ENCODE results near the gene VPS16.

VPS16 gene

GRCh38 chr20:2840138-2840966 is at the start of gene VPS16, which contains the start of gene PCED1A:
Gene VPS16, plus strand, starts transcription at chr20:2840745. Its CDS starts 30 bp downstream, at chr20:2840775.
Gene PCED1A, minus strand, starts transcription at chr20:2840655. Its CDS starts 743 bp downstream, at chr20:2839912.
- Histone ChIP-seq H3K9me3 (ENCODE audit: low read length) (no peaks in the 10 kb centered on the region), H3K4me1 (ENCODE audit: insufficient read depth, low read length) (peaks cover 20% of the 10 kb centered on the region)

GRCh38 chr20:2793471-2793870 is 47.1 kb upstream of the VPS16 start:
- Histone ChIP-seq H3K4me1 (ENCODE audit: insufficient read depth, low read length) (no peaks in the 10 kb centered on the region), H2AFZ (ENCODE audit: low read depth, low read length) (no peak overlapping the region), H3K9me3 (ENCODE audit: low read length) (no peaks in the 10 kb centered on the region), H3K4me3 (ENCODE audit: low read length) (no peak overlapping the region), H3K27me3 (ENCODE audit: insufficient read depth, low read length) (no peaks in the 10 kb centered on the region), H3K36me3 (ENCODE audit: insufficient read depth, low read length) (peaks cover 39% of the 10 kb centered on the region)

More at GRCh38 chr20:2840138-2840966, at the start of gene VPS16, which contains the start of gene PCED1A:
- H3K4me3 ChIP-seq (ENCODE audit: low read length), result peak within 1 kb of the TSS; percentile 98
- peak within 1 kb of the TSS; percentile 100 for H2AFZ ChIP-seq (ENCODE audit: low read depth, low read length)
- H3K27me3 ChIP-seq (ENCODE audit: insufficient read depth, low read length), result no peaks in the 10 kb centered on the region
- H3K36me3 ChIP-seq (ENCODE audit: insufficient read depth, low read length), result peaks cover 5% of the 10 kb centered on the region

GRCh38 chr20:2794202-2794748 is 46.3 kb upstream of the VPS16 start:
- H3K4me3 ChIP-seq (ENCODE audit: low read length), result no peak overlapping the region
- H3K9me3 ChIP-seq (ENCODE audit: low read length), result no peaks in the 10 kb centered on the region
- peaks cover 47% of the 10 kb centered on the region for H3K36me3 ChIP-seq (ENCODE audit: insufficient read depth, low read length)
- no peaks in the 10 kb centered on the region for H3K27me3 ChIP-seq (ENCODE audit: insufficient read depth, low read length)
- peaks cover 2% of the 10 kb centered on the region for H3K4me1 ChIP-seq (ENCODE audit: insufficient read depth, low read length)
- H2AFZ ChIP-seq (ENCODE audit: low read depth, low read length), result no peak overlapping the region

DNA sequence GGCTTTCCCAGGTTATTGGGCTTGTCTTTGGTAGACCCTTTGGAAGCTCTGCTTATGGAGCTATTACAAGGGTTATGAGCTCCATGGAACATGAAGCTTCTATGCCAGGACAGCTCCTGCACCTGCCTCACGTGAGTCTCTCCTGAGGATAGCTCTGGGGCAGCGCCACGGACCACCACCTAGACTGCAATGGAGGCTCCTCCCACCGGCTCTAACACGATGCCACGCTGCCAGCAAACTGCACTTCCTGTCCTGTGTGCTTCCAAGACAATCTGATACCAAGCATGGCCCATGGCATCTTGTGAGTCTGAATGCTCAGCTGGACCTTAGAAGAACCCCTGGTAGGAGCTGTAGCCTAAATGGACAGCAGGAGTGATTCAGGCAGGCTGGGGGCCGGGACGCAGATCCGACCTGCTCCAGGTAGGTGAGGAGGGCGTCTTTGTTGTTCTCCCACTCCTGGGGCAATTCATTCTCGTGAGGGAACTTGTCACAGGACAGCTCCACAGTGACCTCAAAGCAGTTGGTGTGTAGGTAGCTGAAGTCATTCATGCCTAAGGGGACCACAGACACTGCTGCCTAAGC is 45.6 kb upstream of the VPS16 start:
- no peak overlapping the region for H3K4me3 ChIP-seq (ENCODE audit: low read length)
- H3K27me3 ChIP-seq (ENCODE audit: insufficient read depth, low read length), result no peaks in the 10 kb centered on the region
- no peaks in the 10 kb centered on the region for H3K9me3 ChIP-seq (ENCODE audit: low read length)
- no peak overlapping the region for H2AFZ ChIP-seq (ENCODE audit: low read depth, low read length)
- peaks cover 47% of the 10 kb centered on the region for H3K36me3 ChIP-seq (ENCODE audit: insufficient read depth, low read length)
- H3K4me1 ChIP-seq (ENCODE audit: insufficient read depth, low read length), result peaks cover 9% of the 10 kb centered on the region

GRCh38 chr20:2795451-2795850 is 45.1 kb upstream of the VPS16 start:
- H3K4me3 ChIP-seq (ENCODE audit: low read length), result no peak overlapping the region

DNA sequence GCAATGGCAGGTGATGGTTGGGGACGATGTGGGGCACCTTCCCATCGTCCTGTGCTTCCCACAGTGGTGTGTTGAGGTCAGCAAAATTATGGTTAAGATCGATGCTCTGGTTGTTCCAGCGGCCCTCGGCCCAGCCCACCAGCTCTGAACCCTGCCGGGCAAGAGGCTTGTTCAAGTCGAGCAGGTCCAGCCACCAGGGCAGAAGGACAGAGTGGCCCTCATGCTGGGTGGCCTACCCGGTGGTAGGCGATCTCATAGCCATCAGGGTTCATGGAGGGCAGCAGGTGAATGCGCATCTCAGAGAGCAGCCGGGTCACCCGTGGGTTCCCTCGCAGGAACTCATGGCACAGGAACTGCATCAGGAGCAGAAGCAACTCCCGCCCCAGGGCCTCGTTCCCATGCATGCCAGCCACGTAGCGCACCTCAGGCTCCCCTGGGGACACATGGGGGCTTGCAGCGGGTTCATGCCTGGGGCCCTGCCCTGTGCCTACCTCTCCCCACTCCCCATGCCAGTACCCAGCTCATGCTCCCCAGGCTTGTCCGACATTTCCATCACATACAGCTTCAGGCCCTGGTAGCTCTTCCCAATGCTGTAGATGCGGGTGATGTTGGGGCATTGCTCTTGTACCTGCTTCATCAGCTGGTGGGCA is 44.4 kb upstream of the VPS16 start:
- Histone ChIP-seq H3K27me3 (ENCODE audit: insufficient read depth, low read length) (no peaks in the 10 kb centered on the region), H2AFZ (ENCODE audit: low read depth, low read length) (no peak overlapping the region), H3K9me3 (ENCODE audit: low read length) (no peaks in the 10 kb centered on the region), H3K4me1 (ENCODE audit: insufficient read depth, low read length) (peaks cover 14% of the 10 kb centered on the region), H3K4me3 (ENCODE audit: low read length) (no peak overlapping the region), H3K36me3 (ENCODE audit: insufficient read depth, low read length) (peaks cover 47% of the 10 kb centered on the region)

More at GRCh38 chr20:2795451-2795850, 45.1 kb upstream of the VPS16 start:
- Histone ChIP-seq H3K4me1 (ENCODE audit: insufficient read depth, low read length) (peaks cover 10% of the 10 kb centered on the region), H3K36me3 (ENCODE audit: insufficient read depth, low read length) (peaks cover 47% of the 10 kb centered on the region), H3K27me3 (ENCODE audit: insufficient read depth, low read length) (no peaks in the 10 kb centered on the region), H3K9me3 (ENCODE audit: low read length) (no peaks in the 10 kb centered on the region), H2AFZ (ENCODE audit: low read depth, low read length) (no peak overlapping the region)

- Histone ChIP-seq H3K9me3 (ENCODE audit: low read length) (no peaks in the 10 kb centered on the region), H3K4me3 (ENCODE audit: low read length) (no peak overlapping the region), H3K36me3 (ENCODE audit: insufficient read depth, low read length) (peaks cover 47% of the 10 kb centered on the region), H3K4me1 (ENCODE audit: insufficient read depth, low read length) (peaks cover 14% of the 10 kb centered on the region), H2AFZ (ENCODE audit: low read depth, low read length) (no peak overlapping the region), H3K27me3 (ENCODE audit: insufficient read depth, low read length) (no peaks in the 10 kb centered on the region)
Observed at GRCh38 chr20:2797136-2797983, 43.2 kb upstream of the VPS16 start.

- Histone ChIP-seq H3K9me3 (ENCODE audit: low read length) (no peaks in the 10 kb centered on the region), H3K4me1 (ENCODE audit: insufficient read depth, low read length) (peaks cover 14% of the 10 kb centered on the region), H3K27me3 (ENCODE audit: insufficient read depth, low read length) (no peaks in the 10 kb centered on the region), H2AFZ (ENCODE audit: low read depth, low read length) (no peak overlapping the region), H3K4me3 (ENCODE audit: low read length) (no peak overlapping the region), H3K36me3 (ENCODE audit: insufficient read depth, low read length) (peaks cover 47% of the 10 kb centered on the region)
Observed at GRCh38 chr20:2798095-2798805, 42.3 kb upstream of the VPS16 start.

- Histone ChIP-seq H3K27me3 (ENCODE audit: insufficient read depth, low read length) (no peaks in the 10 kb centered on the region), H2AFZ (ENCODE audit: low read depth, low read length) (no peak overlapping the region), H3K9me3 (ENCODE audit: low read length) (no peaks in the 10 kb centered on the region), H3K4me1 (ENCODE audit: insufficient read depth, low read length) (peaks cover 14% of the 10 kb centered on the region), H3K36me3 (ENCODE audit: insufficient read depth, low read length) (peaks cover 44% of the 10 kb centered on the region), H3K4me3 (ENCODE audit: low read length) (no peak overlapping the region)
Observed at GRCh38 chr20:2798814-2799213, 41.7 kb upstream of the VPS16 start.

GRCh38 chr20:2799271-2799670 is 41.3 kb upstream of the VPS16 start:
- H3K9me3 ChIP-seq (ENCODE audit: low read length), result no peaks in the 10 kb centered on the region
- H3K36me3 ChIP-seq (ENCODE audit: insufficient read depth, low read length), result peaks cover 44% of the 10 kb centered on the region
- peak overlapping the region; percentile 59 for H3K4me3 ChIP-seq (ENCODE audit: low read length)
- H2AFZ ChIP-seq (ENCODE audit: low read depth, low read length), result no peak overlapping the region
- peaks cover 14% of the 10 kb centered on the region for H3K4me1 ChIP-seq (ENCODE audit: insufficient read depth, low read length)
- H3K27me3 ChIP-seq (ENCODE audit: insufficient read depth, low read length), result no peaks in the 10 kb centered on the region

DNA sequence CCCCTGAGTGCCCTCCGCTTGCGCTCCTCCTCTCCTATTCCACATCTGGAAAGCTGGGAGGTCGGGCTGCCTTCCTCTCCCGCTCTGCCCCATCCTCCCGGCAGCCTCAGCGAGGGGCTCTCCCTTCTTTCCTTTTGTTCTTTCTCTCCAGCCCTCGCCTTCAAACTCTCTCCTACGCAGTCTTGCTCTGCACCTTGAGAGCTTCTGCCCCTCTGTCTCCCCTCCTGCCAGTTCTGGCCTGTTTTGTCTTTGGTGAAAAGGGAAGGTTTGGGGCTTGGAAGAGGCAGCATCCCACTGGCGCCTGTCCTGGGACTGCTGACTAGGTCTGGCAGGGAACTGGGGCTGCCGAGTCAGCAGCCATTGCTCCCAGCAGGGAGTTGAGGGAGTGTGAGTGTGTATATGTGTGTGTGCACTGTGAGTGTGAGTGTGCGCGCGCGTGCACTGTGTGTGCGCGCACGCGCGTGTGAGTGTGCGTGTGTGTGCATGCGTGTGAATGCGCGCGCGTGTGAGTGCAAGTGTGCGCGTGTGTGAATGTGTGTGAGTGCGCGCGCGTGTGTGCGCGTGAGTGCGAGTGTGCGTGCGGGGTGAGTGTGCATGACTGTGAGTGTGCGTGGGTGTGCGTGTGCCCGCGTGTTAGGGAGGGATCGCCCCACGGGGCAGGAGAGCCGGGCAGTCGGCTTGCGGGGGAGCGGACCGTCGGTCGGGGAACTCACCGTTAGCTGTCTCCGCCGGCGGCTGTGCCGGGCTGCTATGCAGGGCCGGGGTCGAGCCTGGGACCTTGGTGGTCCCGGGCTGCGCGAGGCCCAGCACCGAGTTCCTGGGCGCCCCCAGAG is 40.6 kb upstream of the VPS16 start:
- Histone ChIP-seq H3K4me1 (ENCODE audit: insufficient read depth, low read length) (peaks cover 14% of the 10 kb centered on the region), H2AFZ (ENCODE audit: low read depth, low read length) (peak overlapping the region; percentile 81), H3K9me3 (ENCODE audit: low read length) (no peaks in the 10 kb centered on the region), H3K27me3 (ENCODE audit: insufficient read depth, low read length) (no peaks in the 10 kb centered on the region), H3K36me3 (ENCODE audit: insufficient read depth, low read length) (peaks cover 42% of the 10 kb centered on the region), H3K4me3 (ENCODE audit: low read length) (peak overlapping the region; percentile 59)

All from neuron (in vitro differentiated cells).